BLaER1 treated with 17β-estradiol and CSF1 and Interleukin-3, amounts not matched to agents 10 nM and 100 nM (cell line): ENCODE measurements around the gene CD81.

Experiments used
- H3K27ac ChIP-seq, 11 experiments: shearing (Covaris generic); formaldehyde crosslinking; 2 replicates each; pipeline ENCODE4 v1.8.1; 2022
- H3K27me3 ChIP-seq, 11 experiments: shearing (Covaris generic); formaldehyde crosslinking; 2 replicates each; pipeline ENCODE4 v1.8.1; 2022
- H3K36me3 ChIP-seq, 11 experiments: shearing (Covaris generic); formaldehyde crosslinking; 2 replicates each; pipeline ENCODE4 v1.8.1; 2022
- H3K4me1 ChIP-seq, 10 experiments: shearing (Covaris generic); formaldehyde crosslinking; 2 replicates each; pipeline ENCODE4 v1.8.1; 2022
- H3K4me2 ChIP-seq, 11 experiments: shearing (Covaris generic); formaldehyde crosslinking; 2 replicates each; pipeline ENCODE4 v1.8.1; 2022
- H3K4me3 ChIP-seq, 10 experiments: shearing (Covaris generic); formaldehyde crosslinking; 2 replicates each; pipeline ENCODE4 v1.8.1; 2022
- H3K9ac ChIP-seq, 11 experiments: shearing (Covaris generic); formaldehyde crosslinking; 2 replicates each; pipeline ENCODE4 v1.8.1; 2022
- H3K9me3 ChIP-seq, 11 experiments: shearing (Covaris generic); formaldehyde crosslinking; replicated peaks in 1 of 11; 2 replicates each; pipeline ENCODE4 v1.8.1; 2022
- H4K20me1 ChIP-seq, 11 experiments: shearing (Covaris generic); formaldehyde crosslinking; 2 replicates each; pipeline ENCODE4 v1.8.1; 2022
- Cebpa-rat ChIP-seq, 11 experiments: shearing (Covaris generic); IDR thresholded peaks; 2 replicates each; pipeline ENCODE4 v1.8.1; 2022

CD81 gene

DNA sequence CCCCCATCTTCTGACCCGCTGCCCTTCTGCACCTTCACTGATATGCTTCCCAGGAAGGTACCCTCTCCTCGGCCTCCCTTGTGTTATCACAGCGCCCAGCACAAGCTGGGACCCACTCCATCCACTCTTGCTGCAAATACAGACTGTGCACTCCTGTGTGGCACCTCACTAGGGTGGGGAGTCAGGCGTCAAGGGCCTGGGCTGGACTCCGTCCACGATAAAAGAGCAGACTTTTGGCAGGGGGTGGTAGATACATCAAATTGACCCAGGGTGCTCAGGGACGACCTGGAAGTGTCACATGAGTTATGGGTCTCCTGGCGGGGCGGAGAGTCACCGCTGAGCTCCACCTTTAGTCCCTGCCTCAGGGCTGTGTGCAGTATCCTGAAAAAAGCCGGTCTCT lies 66.3 kb downstream of the CD81 start:
- Histone ChIP-seq H3K4me1 (peaks cover 35 to 41% (median 36%) of the 10 kb centered on the region in 10 experiments), H3K4me2 (no peak overlapping the region), H3K27me3 (peaks cover 0 to 37% (median 15%) of the 10 kb centered on the region in 11 experiments; a peak in 18 of 22 replicates), H4K20me1 (peaks cover 0 to 8% (median 0%) of the 10 kb centered on the region in 11 experiments; a peak in 4 of 22 replicates), H3K27ac (no peak overlapping the region), H3K4me3 (no peak overlapping the region), H3K36me3 (no peaks in the 10 kb centered on the region), H3K9me3 (no peaks in the 10 kb centered on the region), H3K9ac (no peak overlapping the region)
- TF ChIP-seq Cebpa-rat (IDR thresholded peaks at IDR 0.05) = no peak

DNA sequence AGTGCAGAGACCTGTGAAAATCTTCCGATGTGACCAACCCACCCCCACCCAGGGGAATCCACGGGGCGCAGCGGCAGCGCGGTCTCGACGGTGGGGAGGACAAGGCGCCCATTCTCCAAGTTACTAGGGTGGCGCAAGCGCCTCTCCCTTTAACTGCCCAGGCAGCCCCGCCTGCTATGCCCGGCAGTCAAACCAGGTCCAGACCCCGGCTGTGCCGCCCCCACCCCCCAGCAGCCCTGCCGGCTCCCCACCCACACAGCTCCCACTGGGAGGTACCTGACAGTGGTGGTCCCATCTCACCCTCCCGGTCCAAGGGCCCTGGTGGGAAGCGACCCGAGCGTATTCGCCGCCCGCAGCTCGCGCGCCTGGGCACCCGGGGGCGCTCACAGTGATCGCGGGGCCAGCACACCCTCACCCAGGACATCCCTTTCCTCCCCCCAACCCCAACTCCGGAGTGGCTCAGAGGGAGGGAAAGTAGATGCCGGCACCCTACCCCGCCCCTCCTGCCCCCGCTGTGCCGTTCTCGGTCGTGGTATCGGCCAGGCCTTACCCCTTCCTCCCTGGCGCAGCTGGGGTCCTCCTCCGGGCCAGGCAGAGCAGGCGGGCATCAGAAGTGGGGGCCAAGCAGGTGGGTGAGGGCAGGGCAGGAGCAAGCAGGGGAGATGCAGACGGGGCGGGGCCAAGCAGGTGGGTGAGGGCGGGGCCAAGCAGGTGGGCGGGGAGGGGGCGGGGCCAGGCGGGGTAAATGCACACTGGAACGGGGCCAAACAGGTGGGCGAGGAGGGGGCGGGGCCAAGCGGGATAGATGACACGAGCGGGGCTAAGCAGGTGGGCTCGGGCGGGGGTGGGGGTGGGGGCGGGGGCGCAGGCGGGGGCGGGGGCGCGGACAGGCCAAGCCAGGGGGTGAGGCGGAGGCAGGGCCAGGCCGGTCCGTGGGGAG lies 67.0 kb downstream of the CD81 start, which contains the start of gene TRPM5:
Gene TRPM5, minus strand, starts transcription at position 634 of the 940 bp plus-strand sequence. CDS start 21,478 bp downstream, outside the sequence.
- peak within 1 kb of the TSS; percentile 86 to 99 (median 97) for H3K4me2 ChIP-seq
- H3K27me3 ChIP-seq = peaks cover 0 to 37% (median 15%) of the 10 kb centered on the region in 11 experiments; a peak in 18 of 22 replicates
- H3K36me3 ChIP-seq = no peaks in the 10 kb centered on the region
- no peak for TF ChIP-seq Cebpa-rat (IDR thresholded peaks at IDR 0.05)
- H3K9ac ChIP-seq = peak within 1 kb of the TSS; percentile 59 to 83 (median 76); a peak in 21 of 22 replicates
- peak within 1 kb of the TSS; percentile 34 to 78 (median 59); a peak in 20 of 22 replicates for H3K27ac ChIP-seq
- peaks cover 38 to 46% (median 43%) of the 10 kb centered on the region in 10 experiments for H3K4me1 ChIP-seq
- peak within 1 kb of the TSS; percentile 60 to 81 (median 70) for H3K4me3 ChIP-seq
- H4K20me1 ChIP-seq = peaks cover 0 to 12% (median 0%) of the 10 kb centered on the region in 11 experiments; a peak in 9 of 22 replicates
- no peaks in the 10 kb centered on the region for H3K9me3 ChIP-seq

GRCh38 chr11:2444821-2445745 lies 68.0 kb downstream of the CD81 start, which contains the start of gene KCNQ1:
Gene KCNQ1 (plus strand): TSS chr11:2445008. CDS start chr11:2445099, 91 bp downstream.
- TF ChIP-seq Cebpa-rat (IDR thresholded peaks at IDR 0.05) = no peak
- H4K20me1 ChIP-seq = peaks cover 0 to 21% (median 2%) of the 10 kb centered on the region in 11 experiments; a peak in 9 of 22 replicates
- H3K4me1 ChIP-seq = peaks cover 38 to 49% (median 44%) of the 10 kb centered on the region in 10 experiments
- no peaks in the 10 kb centered on the region for H3K36me3 ChIP-seq
- H3K9ac ChIP-seq = peak within 1 kb of the TSS; percentile 59 to 83 (median 76); a peak in 21 of 22 replicates
- peak within 1 kb of the TSS; percentile 34 to 78 (median 59); a peak in 20 of 22 replicates for H3K27ac ChIP-seq
- H3K9me3 ChIP-seq = no peaks in the 10 kb centered on the region
- peak within 1 kb of the TSS; percentile 60 to 81 (median 70) for H3K4me3 ChIP-seq
- peaks cover 0 to 37% (median 15%) of the 10 kb centered on the region in 11 experiments; a peak in 18 of 22 replicates for H3K27me3 ChIP-seq
- H3K4me2 ChIP-seq = peak within 1 kb of the TSS; percentile 86 to 99 (median 97)

DNA sequence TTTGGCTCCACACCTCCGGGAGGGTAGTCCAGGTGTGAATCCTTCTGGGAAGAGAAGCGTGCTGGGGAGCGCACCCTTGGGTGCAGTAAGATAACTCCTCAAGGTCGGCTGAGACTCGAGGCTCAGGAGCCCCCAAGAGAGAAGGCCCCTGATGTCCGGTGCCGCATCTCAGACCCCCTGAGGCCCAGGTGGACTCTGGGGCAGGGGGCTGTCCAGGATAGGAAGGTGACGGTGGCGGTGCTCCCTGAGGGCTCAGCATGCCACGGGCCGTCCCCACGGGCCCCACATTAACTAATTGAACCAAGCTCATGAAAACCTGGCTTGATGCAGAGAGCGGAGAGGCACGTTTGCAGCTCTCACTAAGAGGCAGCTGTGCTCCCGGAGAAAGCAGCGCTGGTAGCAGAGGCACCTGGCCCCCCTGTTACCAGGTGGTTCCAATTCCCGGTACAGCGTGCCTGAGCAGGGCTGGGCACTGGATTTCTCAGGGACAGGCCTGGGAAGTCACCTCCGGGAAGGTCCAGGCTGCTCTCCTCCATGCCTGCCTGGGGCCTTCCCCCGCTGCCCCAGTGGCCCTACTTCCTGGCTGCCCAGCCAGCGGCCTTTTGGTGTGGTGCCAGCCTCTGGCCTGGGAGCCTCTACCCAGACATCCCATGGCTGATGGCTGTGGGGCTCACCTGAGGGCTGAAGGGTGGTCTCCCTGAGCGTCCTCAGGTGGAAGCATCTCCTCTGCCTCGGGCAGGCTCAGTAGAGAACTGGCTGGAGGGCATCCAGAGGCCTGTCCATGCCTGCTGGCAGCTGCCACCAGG lies 68.8 kb downstream of the CD81 start:
- Histone ChIP-seq H4K20me1 (peaks cover 0 to 27% (median 3%) of the 10 kb centered on the region in 11 experiments; a peak in 9 of 22 replicates), H3K9ac (peak overlapping the region; percentile 59 to 83 (median 76); a peak in 20 of 22 replicates), H3K9me3 (no peaks in the 10 kb centered on the region), H3K4me2 (peak overlapping the region; percentile 86 to 99 (median 97)), H3K4me3 (peak overlapping the region; percentile 60 to 81 (median 70)), H3K27me3 (peaks cover 0 to 37% (median 15%) of the 10 kb centered on the region in 11 experiments; a peak in 18 of 22 replicates), H3K4me1 (peaks cover 34 to 48% (median 40%) of the 10 kb centered on the region in 10 experiments), H3K36me3 (no peaks in the 10 kb centered on the region; a peak in 1 of 22 replicates), H3K27ac (peak overlapping the region in 6 of 11 experiments; percentile 37 to 78 (median 70); a peak in 10 of 22 replicates)
- no peak for TF ChIP-seq Cebpa-rat (IDR thresholded peaks at IDR 0.05)

- no peaks in the 10 kb centered on the region for H3K9me3 ChIP-seq
- peak overlapping the region in 10 of 11 experiments; percentile 28 to 78 (median 69); a peak in 21 of 22 replicates for H3K27ac ChIP-seq
- H3K4me3 ChIP-seq = peak overlapping the region; percentile 28 to 81 (median 70); a peak in 19 of 20 replicates
- peak overlapping the region; percentile 86 to 99 (median 97) for H3K4me2 ChIP-seq
- H3K36me3 ChIP-seq = no peaks in the 10 kb centered on the region; a peak in 1 of 22 replicates
- peaks cover 0 to 33% (median 3%) of the 10 kb centered on the region in 11 experiments; a peak in 9 of 22 replicates for H4K20me1 ChIP-seq
- H3K9ac ChIP-seq = peak overlapping the region; percentile 33 to 83 (median 76); a peak in 20 of 22 replicates
- no peak for TF ChIP-seq Cebpa-rat (IDR thresholded peaks at IDR 0.05)
- H3K4me1 ChIP-seq = peaks cover 32 to 47% (median 40%) of the 10 kb centered on the region in 10 experiments
- peaks cover 0 to 37% (median 15%) of the 10 kb centered on the region in 11 experiments; a peak in 18 of 22 replicates for H3K27me3 ChIP-seq
Measured at GRCh38 chr11:2446590-2447252, 69.6 kb downstream of the CD81 start.
